HepG2 (cell line): ENCODE data around the gene CLDN3.

Source experiments
- CTCF ChIP-seq: sonication (generic); formaldehyde crosslinking; IDR thresholded peaks from 2 replicates; pipeline ENCODE4 v1.5.0; 2020; ENCODE audit warnings: mild to moderate bottlenecking, missing genetic modification reagents, moderate library complexity
- NR2F1 ChIP-seq, 2 experiments: fragments of 450-650 bp in 1 of 2; formaldehyde crosslinking in 1 of 2; IDR thresholded peaks; 2 replicates each; pipeline versions ENCODE4 v1.5.0 to v1.6.1; 2016 to 2020; ENCODE audit warnings: mild to moderate bottlenecking in 1 of 2, missing compliant biosample characterization in 1 of 2, missing genetic modification reagents in 1 of 2, moderate library complexity in 1 of 2
- SETDB1 ChIP-seq: sonication (generic); formaldehyde crosslinking; IDR thresholded peaks from 2 replicates; pipeline ENCODE4 v1.5.1; 2020; ENCODE audit warnings: missing genetic modification reagents, mild to moderate bottlenecking, borderline replicate concordance
- ZNF230 ChIP-seq: sonication (generic); formaldehyde crosslinking; IDR thresholded peaks from 2 replicates; pipeline ENCODE4 v1.4.0; 2020; ENCODE audit warnings: mild to moderate bottlenecking, missing genetic modification reagents
- ZNF232 ChIP-seq: sonication (generic); formaldehyde crosslinking; IDR thresholded peaks from 2 replicates; pipeline ENCODE4 v1.4.0; 2020; ENCODE audit warnings: missing genetic modification reagents, borderline replicate concordance

DNA sequence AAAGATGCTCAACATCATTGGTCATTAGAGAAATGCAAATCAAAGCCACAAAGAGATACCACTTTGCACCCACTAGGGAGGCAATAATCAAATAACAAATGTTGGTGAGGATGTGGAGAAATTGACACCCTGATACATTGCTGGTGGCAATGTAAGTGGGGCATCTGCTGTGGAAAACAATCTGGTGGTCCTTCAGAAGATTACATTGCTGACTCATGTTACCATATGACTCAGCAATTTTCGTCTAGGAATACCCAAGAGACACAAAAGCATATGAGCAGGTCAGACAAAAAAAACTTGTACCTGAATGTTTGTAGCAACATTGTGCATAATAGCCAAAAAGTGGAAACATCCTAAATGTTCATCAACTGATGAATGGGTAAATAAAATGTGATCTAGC, 4.9 kb upstream of the CLDN3 start:
- TF ChIP-seq CTCF (CRISPR knock-in tag) (no peak), ZNF230 (CRISPR knock-in tag) (no peak), ZNF232 (CRISPR knock-in tag) (no peak), SETDB1 (CRISPR knock-in tag) (no peak), NR2F1 (CRISPR knock-in tag; IDR thresholded peaks at IDR 0.05) (no peak)
